WERI-Rb-1 (cell line): Measurements from ENCODE around the gene MAP1B.

Experiments
- DNase-seq: peaks from one replicate; pipeline ENCODE4 v3.0.0-alpha.2; 2020
- H3K27ac ChIP-seq: fragments of 250-450 bp; sonication (Bioruptor Pico); 2 replicates; pipeline ENCODE4 v1.5.1; 2020; ENCODE audit warnings: mild to moderate bottlenecking, moderate library complexity
- H3K27me3 ChIP-seq: fragments of 250-450 bp; sonication (Bioruptor Pico); 2 replicates; pipeline ENCODE4 v1.5.1; 2021; ENCODE audit warnings: mild to moderate bottlenecking, low read depth, moderate library complexity; ENCODE audit not compliant: insufficient read depth, severe bottlenecking
- H3K36me3 ChIP-seq: fragments of 250-450 bp; sonication (Bioruptor Pico); 2 replicates; pipeline ENCODE4 v1.5.1; 2020; ENCODE audit warnings: mild to moderate bottlenecking, moderate library complexity
- H3K4me3 ChIP-seq: 2 replicates; pipeline ENCODE4 v1.5.1; 2011; ENCODE audit warnings: low read depth, mild to moderate bottlenecking, control low read depth, low read length
- H3K9me3 ChIP-seq: fragments of 250-450 bp; sonication (Bioruptor Pico); 2 replicates; pipeline ENCODE4 v1.5.1; 2021; ENCODE audit warnings: mild to moderate bottlenecking, moderate library complexity; ENCODE audit not compliant: severe bottlenecking
- CTCF ChIP-seq: IDR thresholded peaks from 2 replicates; pipeline ENCODE4 v1.5.1; 2011; ENCODE audit warnings: low read depth, mild to moderate bottlenecking, control low read depth, inconsistent platforms, low read length

MAP1B gene

GRCh38 chr5:72152545-72152944 lies 45.3 kb downstream of the MAP1B start:
- DNase-seq = no peak
- H3K27ac ChIP-seq = no peak overlapping the region
- no peaks in the 10 kb centered on the region for H3K27me3 ChIP-seq
- no peaks in the 10 kb centered on the region for H3K9me3 ChIP-seq
- TF ChIP-seq CTCF = no peak
- no peak overlapping the region for H3K4me3 ChIP-seq
- peaks cover 83% of the 10 kb centered on the region for H3K36me3 ChIP-seq

GRCh38 chr5:72153551-72153950 lies 46.3 kb downstream of the MAP1B start:
- TF ChIP-seq CTCF = no peak
- no peak overlapping the region for H3K4me3 ChIP-seq
- H3K27ac ChIP-seq = no peak overlapping the region
- no peaks in the 10 kb centered on the region for H3K9me3 ChIP-seq
- no peaks in the 10 kb centered on the region for H3K27me3 ChIP-seq
- peaks cover 76% of the 10 kb centered on the region for H3K36me3 ChIP-seq
- no peak for DNase-seq

GRCh38 chr5:72154076-72154756 lies 46.9 kb downstream of the MAP1B start:
- Histone ChIP-seq H3K36me3 (peaks cover 72% of the 10 kb centered on the region), H3K9me3 (no peaks in the 10 kb centered on the region), H3K27ac (no peak overlapping the region), H3K27me3 (no peaks in the 10 kb centered on the region), H3K4me3 (no peak overlapping the region)
- TF ChIP-seq CTCF = no peak
- no peak for DNase-seq

GRCh38 chr5:72156946-72157624 lies 49.8 kb downstream of the MAP1B start:
- DNase-seq = no peak
- H3K27ac ChIP-seq = peak overlapping the region; percentile 71
- no peaks in the 10 kb centered on the region for H3K27me3 ChIP-seq
- no peaks in the 10 kb centered on the region for H3K9me3 ChIP-seq
- peaks cover 63% of the 10 kb centered on the region for H3K36me3 ChIP-seq
- no peak overlapping the region for H3K4me3 ChIP-seq
- no peak for TF ChIP-seq CTCF

DNA sequence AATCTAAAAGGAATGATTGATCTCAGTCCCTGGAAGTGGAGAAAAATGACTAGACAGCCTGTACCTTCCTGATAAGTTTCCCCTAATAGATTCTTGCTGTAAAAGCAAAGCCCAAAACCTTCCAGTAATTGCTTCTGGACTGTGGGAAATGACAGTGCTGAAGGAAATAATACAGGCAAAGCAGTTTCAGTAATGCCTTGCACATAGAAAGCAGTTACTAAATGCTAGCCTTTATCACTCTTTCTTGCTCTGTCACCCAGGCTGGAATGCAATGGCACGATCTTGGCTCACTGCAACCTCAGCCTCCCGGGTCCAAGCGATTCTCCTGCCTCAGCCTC lies 50.3 kb downstream of the MAP1B start:
- H3K27ac ChIP-seq = peak overlapping the region; percentile 71
- H3K36me3 ChIP-seq = peaks cover 65% of the 10 kb centered on the region
- H3K9me3 ChIP-seq = no peaks in the 10 kb centered on the region
- no peak overlapping the region for H3K4me3 ChIP-seq
- DNase-seq = no peak
- no peaks in the 10 kb centered on the region for H3K27me3 ChIP-seq
- TF ChIP-seq CTCF = no peak
